DND-41 (cell line): ENCODE measurements around the gene ZNF805.
"Not testable (repeated sequence)": the region's sequence is repeated elsewhere in the genome, so short reads cannot be mapped to it uniquely, and the experiment has no call there.

Experiments used
- ATAC-seq: fragments of 200-7000 bp; cut with Tn5 transposase; 3 replicates; pipeline ENCODE4 v1.9.1; 2021; ENCODE audit warnings: low read depth; ENCODE audit not compliant: insufficient read depth
- DNase-seq: peaks from one replicate; pipeline ENCODE4 v3.0.0-alpha.2; 2020
- H2AFZ ChIP-seq: 2 replicates; pipeline ENCODE4 v1.6.0; 2012; ENCODE audit warnings: low read depth, low read length
- H3K27ac ChIP-seq: 2 replicates; pipeline ENCODE4 v1.5.1; 2012; ENCODE audit warnings: low read length, inconsistent platforms
- H3K27me3 ChIP-seq: fragments of 200-600 bp; sonication (generic); 2 replicates; pipeline ENCODE4 v1.6.0; 2012; ENCODE audit warnings: low read length, mild to moderate bottlenecking, inconsistent platforms; ENCODE audit not compliant: insufficient read depth, poor library complexity
- H3K36me3 ChIP-seq: 2 replicates; pipeline ENCODE4 v1.5.1; 2012; ENCODE audit warnings: low read length, inconsistent platforms; ENCODE audit not compliant: insufficient read depth
- H3K4me1 ChIP-seq: 2 replicates; pipeline ENCODE4 v1.5.1; 2012; ENCODE audit warnings: mild to moderate bottlenecking, low read length; ENCODE audit not compliant: insufficient read depth
- H3K4me2 ChIP-seq: 2 replicates; pipeline ENCODE4 v1.6.0; 2012; ENCODE audit warnings: mild to moderate bottlenecking, moderate library complexity, low read length, inconsistent platforms; ENCODE audit not compliant: insufficient read depth
- H3K4me3 ChIP-seq, 2 experiments: fragments of 200-600 bp in 1 of 2; shearing (Covaris generic) in 1 of 2; 2 replicates each; pipeline ENCODE4 v1.5.1; 2012 to 2016; ENCODE audit warnings: inconsistent platforms in 2 of 2, low read length in 2 of 2, mild to moderate bottlenecking in 2 of 2, low read depth in 1 of 2, moderate library complexity in 1 of 2
- H3K79me2 ChIP-seq: 2 replicates; pipeline ENCODE4 v1.6.0; 2012; ENCODE audit warnings: low read length, inconsistent platforms; ENCODE audit not compliant: insufficient read depth
- H3K9ac ChIP-seq: 2 replicates; pipeline ENCODE4 v1.6.0; 2012; ENCODE audit warnings: low read depth, mild to moderate bottlenecking, inconsistent platforms, low read length, moderate library complexity
- H3K9me3 ChIP-seq: 2 replicates; pipeline ENCODE4 v1.5.1; 2012; ENCODE audit warnings: low read length, moderate library complexity, mild to moderate bottlenecking, inconsistent platforms; ENCODE audit not compliant: insufficient read depth, severe bottlenecking
- H4K20me1 ChIP-seq: 2 replicates; pipeline ENCODE4 v1.6.0; 2012; ENCODE audit warnings: low read length; ENCODE audit not compliant: insufficient read depth
- CTCF ChIP-seq: IDR thresholded peaks from 2 replicates; pipeline ENCODE4 v1.5.1; 2012; ENCODE audit warnings: borderline replicate concordance, low read length, moderate library complexity, mild to moderate bottlenecking; ENCODE audit not compliant: poor library complexity, severe bottlenecking; ENCODE audit errors: extremely low read depth
- EZH2 ChIP-seq: IDR thresholded peaks from 3 replicates; pipeline ENCODE4 v1.6.1; 2012; ENCODE audit warnings: borderline replicate concordance, low read depth, mild to moderate bottlenecking, moderate library complexity, low read length, inconsistent platforms; ENCODE audit not compliant: severe bottlenecking

The ZNF805 gene

GRCh38 chr19:57276430-57276829 is 36.0 kb downstream of the ZNF805 start:
- H3K9ac ChIP-seq, result no peak overlapping the region
- no peak overlapping the region for H3K4me2 ChIP-seq
- H3K79me2 ChIP-seq, result peaks cover 32% of the 10 kb centered on the region
- H3K4me3 ChIP-seq, result no peak overlapping the region
- no peaks in the 10 kb centered on the region for H3K27me3 ChIP-seq
- no peak overlapping the region for H3K27ac ChIP-seq
- peaks cover 5% of the 10 kb centered on the region; the same call in 1 of the 2 replicates for H4K20me1 ChIP-seq
- DNase-seq (no peak), ATAC-seq (no peak)
- no peak for TF ChIP-seq EZH2
- no peak for TF ChIP-seq CTCF
- peaks cover 21% of the 10 kb centered on the region for H3K36me3 ChIP-seq
- no peaks in the 10 kb centered on the region for H3K9me3 ChIP-seq
- H2AFZ ChIP-seq, result no peak overlapping the region
- peaks cover 19% of the 10 kb centered on the region for H3K4me1 ChIP-seq

- H3K4me2 ChIP-seq, result peak overlapping the region; percentile 67; the same call in 1 of the 2 replicates
Measured at GRCh38 chr19:57278481-57278880, 38.0 kb downstream of the ZNF805 start.

DNA sequence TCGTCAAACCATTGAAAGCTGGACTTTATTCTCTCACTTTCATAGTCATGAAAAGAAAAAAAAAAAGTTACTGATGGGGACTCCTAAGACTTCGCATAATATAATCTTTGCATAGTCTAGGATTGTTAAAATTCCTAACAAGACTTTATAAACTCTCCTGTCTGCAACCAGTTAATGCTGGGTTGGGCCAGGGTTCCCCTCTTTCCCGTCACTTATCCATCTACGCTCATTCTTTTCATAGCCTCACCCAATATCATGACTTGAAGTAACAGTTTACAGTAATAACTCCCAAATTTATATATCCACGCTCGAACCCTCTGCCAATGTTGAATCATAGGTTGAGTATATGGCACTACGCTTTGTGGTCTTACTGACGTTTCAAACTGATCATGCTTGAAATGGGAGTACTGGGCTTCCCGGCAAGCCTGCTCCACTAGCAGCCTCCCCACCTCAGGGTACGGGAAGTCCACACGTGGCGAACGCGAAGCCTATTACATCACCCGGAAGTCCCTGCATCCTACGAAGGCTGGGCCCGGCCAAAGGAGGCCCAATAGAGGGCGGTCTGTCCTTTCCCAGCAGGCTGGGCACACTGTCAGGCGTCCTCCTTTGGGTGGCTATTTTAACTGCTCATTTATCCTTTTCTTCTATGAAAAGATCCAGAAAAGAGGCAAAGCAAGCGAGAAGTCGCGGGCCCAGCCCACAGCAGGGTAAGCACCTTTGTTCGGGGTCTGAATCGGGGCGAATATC is 39.2 kb downstream of the ZNF805 start:
- peak overlapping the region; percentile 50 to 86 for H3K4me3 ChIP-seq
- DNase-seq (peak; percentile 91), ATAC-seq (peak; percentile 84)
- H3K27me3 ChIP-seq, result no peaks in the 10 kb centered on the region
- H3K9me3 ChIP-seq, result no peaks in the 10 kb centered on the region
- H3K79me2 ChIP-seq, result peaks cover 63% of the 10 kb centered on the region
- TF ChIP-seq CTCF (peak; percentile 55), EZH2 (no peak)
- peak overlapping the region; percentile 67 for H3K4me2 ChIP-seq
- peak overlapping the region; percentile 89 for H2AFZ ChIP-seq
- H3K27ac ChIP-seq, result peak overlapping the region; percentile 92
- peaks cover 32% of the 10 kb centered on the region for H4K20me1 ChIP-seq
- H3K36me3 ChIP-seq, result peaks cover 43% of the 10 kb centered on the region
- peaks cover 40% of the 10 kb centered on the region for H3K4me1 ChIP-seq
- H3K9ac ChIP-seq, result peak overlapping the region; percentile 81

More at GRCh38 chr19:57278481-57278880, 38.0 kb downstream of the ZNF805 start:
- not testable (repeated sequence) for H3K27ac ChIP-seq, H3K4me3 ChIP-seq, H2AFZ ChIP-seq, H3K9me3 ChIP-seq, H3K27me3 ChIP-seq, ATAC-seq, DNase-seq
- Histone ChIP-seq H3K4me1 (peaks cover 37% of the 10 kb centered on the region), H3K9ac (peak overlapping the region; percentile 81; the same call in 1 of the 2 replicates), H3K79me2 (peaks cover 53% of the 10 kb centered on the region), H3K36me3 (peaks cover 37% of the 10 kb centered on the region), H4K20me1 (peaks cover 22% of the 10 kb centered on the region)

DNA sequence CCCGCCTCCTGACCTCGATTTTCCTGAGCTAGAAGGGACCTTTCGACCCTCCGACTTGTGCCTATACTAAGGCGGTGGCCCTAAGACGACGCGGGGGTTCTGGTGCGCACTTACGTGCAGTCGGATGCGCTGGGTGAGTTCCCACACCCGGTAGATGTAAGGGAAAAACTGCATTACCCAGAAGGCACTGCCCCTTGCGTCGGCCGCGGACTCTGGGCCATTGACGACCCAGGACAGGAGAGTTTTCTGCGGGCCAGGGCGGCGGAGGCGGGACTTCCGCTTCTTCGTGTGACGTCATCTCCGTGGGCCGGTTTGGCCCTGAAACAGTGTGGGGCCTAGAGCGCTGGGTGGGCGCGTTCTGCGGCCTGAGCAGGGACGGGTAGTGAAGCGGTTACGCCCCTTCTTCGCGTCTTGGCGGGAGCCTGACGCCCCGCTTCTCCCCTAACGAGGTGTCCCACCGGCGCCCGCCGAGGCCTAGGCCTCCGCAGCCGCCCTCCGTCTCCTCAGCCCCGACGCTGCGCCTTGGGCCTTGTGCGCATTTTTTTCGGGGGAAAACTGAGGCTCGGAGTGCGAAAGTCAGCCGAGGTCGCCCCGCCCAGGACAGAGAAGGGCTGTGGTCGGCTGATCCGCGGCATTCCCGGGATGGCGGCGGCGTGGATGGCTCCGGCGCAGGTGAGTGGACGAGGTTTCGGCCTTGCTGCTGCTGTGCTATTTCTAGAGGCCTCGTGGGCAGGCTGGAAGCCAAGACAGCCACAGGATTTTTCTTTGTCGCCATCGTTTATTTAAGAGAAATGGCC is 39.9 kb downstream of the ZNF805 start, which contains the start of gene ZNF460:
TSS of gene ZNF460 (plus strand) at position 321 of the 797 bp plus-strand sequence. CDS start at position 643, 322 bp downstream.
- Histone ChIP-seq H3K36me3 (peaks cover 44% of the 10 kb centered on the region), H3K27me3 (no peaks in the 10 kb centered on the region), H3K4me3 (peak within 1 kb of the TSS; percentile 50 to 86), H3K9ac (peak within 1 kb of the TSS; percentile 81), H4K20me1 (peaks cover 35% of the 10 kb centered on the region), H3K4me1 (peaks cover 40% of the 10 kb centered on the region), H3K79me2 (peaks cover 71% of the 10 kb centered on the region), H3K4me2 (peak within 1 kb of the TSS; percentile 67), H3K27ac (peak within 1 kb of the TSS; percentile 92), H3K9me3 (no peaks in the 10 kb centered on the region), H2AFZ (peak within 1 kb of the TSS; percentile 89)
- peak; percentile 92 for ATAC-seq
- TF ChIP-seq EZH2 (no peak), CTCF (no peak)
- DNase-seq, result peak; percentile 99
